HG03469 (cell line): ENCODE measurements around the gene RNF157.
A peak's percentile ranks its signal among the peaks of the same experiment; 100 is the strongest.
"Not testable (repeated sequence)": the region's sequence is repeated elsewhere in the genome, so short reads cannot be mapped to it uniquely, and the experiment has no call there.

ENCODE experiments used
- ATAC-seq: cut with Tn5 transposase; IDR thresholded peaks from one replicate; pipeline ENCODE4 v1.9.1; 2021; ENCODE audit warnings: mild to moderate bottlenecking, moderate library complexity, moderate number of reproducible peaks; ENCODE audit not compliant: unreplicated experiment

The RNF157 gene

DNA sequence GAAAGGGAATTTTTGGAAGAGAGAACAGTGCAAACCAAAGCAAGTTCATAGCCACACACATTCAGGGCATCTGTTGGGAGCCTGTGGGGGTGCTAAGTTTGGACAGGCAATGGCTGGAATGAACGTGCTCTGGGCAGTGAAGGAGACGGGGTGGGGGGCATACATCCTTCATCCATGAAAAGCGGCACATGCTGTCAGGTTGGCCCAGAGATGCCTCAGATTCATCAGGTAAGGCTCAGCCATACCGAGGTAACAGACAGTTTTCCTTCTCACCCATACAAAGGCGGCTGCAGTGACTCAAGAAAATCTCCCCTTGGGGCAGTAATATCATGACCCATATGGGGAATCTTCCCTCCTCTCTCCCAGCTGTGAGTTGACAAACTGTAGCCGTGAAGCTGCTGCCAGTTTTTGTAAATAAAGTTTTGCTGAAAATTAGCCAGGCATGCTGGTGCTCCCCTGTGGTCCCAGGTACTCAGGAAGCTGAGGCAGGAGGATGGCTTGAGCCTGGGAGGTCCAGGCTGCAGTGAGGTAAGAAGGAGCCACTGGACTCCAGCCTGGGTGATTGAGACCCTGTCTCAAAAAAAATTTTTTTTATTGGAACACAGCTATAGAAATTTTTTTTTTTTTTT, 15.6 kb upstream of the RNF157 start:
- ATAC-seq = no peak

DNA sequence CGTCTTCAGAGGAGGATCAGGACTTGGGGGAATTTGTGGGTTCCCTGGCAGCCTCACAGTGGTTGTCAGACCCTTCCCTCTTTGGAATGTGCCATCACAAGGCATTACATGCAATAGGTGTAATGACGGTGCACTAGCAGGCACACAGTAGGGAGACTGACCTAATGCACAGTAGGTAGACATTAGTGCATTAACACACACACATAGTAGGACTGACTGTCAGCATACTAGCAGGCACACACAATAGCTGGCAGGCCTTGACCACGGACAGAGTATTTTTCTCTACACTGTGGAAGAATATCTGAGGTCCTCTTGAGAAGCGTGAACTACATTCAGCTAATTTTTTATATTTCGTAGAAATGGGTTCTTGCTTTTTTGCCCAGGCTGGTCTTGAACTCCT, 14.0 kb upstream of the RNF157 start:
- no peak for ATAC-seq

DNA sequence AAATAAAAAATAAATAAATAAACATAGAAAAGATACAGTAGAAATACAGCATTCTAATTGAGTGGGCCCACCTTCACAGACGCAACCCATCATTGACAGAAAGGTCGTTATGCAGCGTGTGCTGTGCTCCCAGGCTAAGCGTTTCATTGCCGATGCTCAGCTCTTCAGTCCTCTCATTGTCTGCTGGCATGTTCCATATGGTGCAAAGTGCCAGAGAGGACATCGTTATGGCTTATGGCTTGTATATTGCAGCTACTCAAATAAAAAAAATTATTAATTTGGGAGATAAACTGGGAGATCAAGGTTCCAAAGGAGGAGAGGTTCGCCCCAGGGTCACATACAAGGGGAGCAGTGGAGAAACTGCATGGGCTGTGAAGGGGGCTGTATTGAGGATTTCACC, 13.5 kb upstream of the RNF157 start:
- no peak for ATAC-seq

DNA sequence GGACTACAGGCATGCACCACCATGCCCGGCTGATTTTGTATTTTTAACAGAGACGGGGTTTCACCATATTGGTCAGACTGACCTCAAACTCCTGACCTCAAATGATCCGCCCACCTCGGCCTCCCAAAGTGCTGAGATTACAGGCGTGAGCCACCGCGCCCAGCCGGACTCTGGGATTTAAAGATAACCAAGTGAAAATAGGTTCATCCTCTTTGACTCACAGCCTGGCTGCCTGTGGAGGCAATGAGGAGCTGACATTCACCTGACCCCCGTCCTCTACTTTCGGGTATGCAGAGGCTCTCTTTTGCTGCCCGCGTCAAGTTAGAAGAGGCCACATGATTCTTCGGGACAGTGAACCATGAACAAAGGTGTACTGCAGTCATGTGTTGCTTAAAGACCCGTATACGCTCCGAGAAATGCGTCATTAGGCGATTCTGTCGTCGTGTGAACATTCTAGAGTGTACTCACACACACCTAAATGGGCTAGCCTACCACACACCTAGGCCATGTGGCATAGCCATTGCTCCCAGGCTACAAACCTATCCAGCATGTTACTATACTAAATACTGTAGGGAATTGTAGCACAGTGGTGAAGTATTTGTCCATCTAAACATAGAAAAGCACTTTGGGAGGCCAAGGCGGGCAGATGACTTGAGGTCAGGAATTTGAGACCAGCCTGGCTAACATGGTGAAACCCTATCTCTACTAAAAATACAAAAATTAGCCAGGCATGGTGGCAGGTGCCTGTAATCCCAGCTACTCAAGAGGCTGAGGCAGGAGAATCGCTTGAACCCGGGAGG, 12.9 kb upstream of the RNF157 start:
- ATAC-seq = not testable (repeated sequence)

DNA sequence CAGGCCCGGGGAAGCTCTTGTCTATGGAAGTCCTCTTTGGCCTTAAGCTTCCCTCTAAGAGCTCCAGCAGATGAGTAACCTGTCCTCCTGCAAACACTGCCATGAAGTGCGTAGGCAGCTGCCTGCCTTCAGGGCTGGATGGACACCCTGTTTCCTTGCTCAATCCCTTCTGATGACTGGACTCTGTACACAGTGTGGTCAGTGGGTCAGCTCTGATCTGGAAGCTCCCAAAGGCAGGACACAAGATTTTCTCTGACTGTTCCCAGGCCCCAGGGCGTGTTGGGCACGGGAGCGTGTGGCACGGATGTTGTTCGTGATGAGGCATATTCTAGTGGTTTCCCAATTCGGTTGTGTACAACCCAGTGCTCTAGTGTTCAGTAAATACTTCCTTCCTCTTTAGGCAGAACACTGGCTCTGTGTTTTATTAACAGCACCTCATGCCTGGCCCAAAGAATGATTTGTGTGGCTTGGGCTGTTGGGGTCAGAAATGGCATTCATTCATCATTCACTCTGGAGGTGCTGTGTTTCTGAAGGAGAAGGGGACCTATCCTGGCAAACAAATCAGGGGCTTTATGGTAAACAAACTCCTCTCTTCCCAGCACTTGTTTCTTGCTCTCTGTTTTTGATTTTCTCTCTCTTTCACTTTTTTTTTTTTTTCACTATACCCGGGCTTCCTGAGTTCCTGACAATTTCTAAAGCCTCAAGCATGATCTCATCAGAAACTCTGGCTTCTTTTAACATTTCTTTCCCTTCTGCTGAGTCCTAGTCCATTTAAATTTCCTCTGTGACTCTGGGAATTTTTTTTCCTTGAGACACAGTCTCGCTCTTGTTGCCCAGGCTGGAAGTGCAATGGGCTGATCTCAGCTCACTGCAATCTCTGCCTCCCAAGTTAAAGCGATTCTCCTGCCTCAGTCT, 12.0 kb upstream of the RNF157 start:
- ATAC-seq = no peak

DNA sequence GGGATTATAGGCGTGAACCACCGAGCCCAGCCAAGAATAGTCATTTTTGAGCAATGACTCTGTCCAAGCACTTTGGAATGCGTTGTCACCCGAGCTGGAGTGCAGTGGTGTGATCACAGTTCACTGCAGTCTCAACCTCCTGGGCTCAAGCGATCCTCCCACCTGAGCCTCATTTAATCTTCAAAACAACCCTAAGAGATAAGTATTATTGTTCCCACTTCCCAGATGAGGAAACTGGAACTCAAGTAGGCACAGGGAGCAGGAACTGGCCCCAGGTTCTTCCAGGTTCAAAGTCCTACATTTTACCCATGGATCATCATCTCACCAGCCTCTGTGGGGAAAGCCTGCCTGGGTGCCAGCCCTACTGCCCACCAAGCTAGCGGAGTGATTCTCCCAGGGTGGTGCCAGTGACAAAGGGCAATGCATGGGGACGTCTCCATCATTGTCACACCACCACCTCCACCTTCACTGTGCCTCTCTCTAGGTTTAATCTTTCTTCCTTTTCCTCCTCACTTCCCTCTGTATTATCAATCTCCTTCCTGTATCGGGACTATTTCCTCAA, 11.3 kb upstream of the RNF157 start:
- no peak for ATAC-seq

DNA sequence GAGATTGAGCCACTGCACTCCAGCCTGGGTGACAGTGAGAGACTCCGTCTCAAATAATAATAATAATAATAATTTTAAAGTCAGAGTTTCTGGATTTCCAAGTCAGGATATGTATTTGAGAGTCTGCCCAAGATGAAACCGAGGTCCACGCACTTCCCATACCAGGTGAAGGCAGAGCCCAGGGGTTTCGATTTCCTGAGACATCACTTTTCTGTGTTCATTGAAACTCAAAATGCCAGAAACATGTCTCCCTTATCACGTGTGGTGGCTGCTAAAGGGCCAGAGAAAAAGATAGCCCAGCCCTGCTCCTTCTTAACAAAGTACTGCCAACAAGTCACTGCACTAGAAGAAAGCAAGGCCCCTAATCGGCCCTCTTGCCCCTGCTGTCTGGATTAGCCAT, 9.8 kb upstream of the RNF157 start:
- ATAC-seq = no peak

DNA sequence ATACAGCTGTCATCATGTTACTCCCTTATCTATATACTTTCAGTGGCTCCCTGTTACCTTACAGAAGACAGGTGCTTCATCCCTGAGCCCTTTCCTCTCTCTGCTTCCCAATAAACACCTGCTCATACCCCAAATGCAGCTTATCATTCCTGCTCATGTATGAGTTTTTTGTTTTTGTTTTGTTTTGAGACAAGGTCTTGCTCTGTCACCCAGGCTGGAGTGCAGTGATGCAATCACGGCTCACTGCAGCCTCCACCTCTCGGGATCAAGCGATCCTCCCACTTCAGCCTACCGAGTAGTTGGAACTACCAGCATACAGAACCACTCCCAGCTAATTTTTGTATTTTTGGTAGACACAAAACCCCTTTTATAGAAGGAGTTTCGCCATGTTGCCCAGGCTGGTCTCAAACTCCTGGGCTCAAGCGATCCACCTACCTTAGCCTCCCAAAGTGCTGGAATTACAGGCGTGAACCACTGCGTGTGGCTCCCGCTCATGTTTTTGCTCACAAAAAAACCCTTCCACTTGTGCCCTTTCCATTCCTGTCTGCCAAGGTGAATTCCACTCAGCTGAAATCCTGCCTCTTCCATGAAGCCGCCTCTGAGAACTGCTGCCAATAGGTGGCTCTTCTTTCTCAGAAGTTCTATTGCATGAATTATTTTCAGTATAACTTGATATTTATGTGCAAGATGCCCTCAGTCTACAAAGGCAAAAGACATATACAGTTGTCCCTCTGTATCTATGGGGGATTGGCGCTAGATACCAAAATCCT, 7.9 kb upstream of the RNF157 start:
- ATAC-seq = no peak

DNA sequence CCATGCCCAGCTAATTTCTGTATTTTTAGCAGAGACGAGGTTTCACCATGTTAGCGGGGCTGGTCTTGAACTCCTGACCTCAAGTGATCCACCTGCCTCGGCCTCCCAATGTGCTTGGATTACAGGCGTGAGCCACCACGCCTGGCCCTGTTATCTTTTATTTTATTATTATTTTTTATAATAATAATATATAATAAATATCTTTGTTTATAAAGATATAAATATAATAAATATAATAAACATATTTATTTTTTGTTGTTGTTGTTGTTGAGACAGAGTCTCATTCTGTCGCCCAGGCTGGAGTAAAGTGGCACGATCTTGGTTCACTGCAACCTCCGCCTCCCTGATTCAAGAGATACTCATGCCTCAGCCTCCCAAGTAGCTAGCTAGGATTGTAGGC, 7.0 kb upstream of the RNF157 start:
- no peak for ATAC-seq

DNA sequence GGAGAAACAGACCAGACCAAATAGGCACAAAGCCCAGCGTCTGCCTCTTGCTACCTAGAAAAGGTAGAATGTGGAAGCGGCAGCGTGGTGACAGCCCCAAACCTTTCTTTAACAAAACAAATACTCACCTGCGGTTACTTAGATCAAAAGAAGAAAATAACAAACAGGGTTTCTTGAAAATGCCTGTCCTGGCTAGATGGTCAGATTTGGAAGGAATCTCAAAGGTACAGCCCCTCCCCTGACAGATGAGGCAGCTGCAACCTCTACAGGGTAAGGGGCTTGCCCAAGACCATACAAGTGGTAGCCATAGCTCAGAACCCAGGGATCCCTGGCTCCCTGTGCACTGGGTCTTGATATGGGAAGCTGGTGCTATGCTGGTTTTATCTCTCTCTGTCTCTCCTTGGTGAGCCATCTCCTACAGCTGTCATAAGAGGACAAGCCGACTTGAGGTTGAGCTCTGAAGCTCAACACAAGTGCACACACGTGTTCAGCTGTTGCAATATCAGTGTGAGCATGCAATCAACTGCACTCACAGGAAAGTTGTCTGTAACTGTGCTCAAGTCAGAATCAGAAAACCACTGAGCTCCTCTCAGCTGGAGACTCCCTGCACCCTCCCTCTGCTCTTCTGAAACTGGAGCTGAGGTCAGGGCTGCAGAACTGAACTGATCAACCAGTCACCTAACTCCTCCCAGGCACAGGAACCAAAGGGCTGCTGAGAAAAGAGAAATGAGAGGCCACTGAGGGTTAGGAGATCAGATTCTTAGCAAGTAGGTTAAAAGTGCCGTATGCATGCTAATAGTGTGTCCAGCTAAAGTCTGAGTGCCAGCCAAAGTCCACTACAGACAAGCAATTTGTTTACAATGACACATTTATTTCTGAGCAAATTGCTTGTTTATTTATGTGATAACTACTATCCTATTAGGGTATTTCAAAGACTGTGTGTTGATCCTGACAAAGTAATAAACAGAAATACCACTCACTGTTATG, 6.1 kb upstream of the RNF157 start:
- peak; percentile 84 for ATAC-seq

DNA sequence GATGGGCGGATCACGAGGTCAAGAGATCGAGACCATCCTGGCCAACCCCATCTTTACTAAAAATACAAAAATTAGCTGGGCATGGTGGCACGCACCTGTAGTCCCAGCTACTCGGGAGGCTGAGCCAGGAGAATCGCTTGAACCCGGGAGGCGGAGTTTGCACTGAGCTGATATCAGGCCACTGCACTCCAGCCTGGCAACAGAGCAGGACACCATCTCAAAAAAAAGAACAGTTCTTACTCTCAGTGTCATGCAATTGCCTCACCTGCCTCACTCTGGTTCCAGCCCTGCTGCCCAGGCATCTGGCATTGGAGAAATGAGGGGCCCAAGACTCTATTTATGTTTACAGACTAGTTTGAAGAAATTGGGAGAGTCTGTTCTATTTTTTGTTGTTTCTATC, 4.4 kb upstream of the RNF157 start:
- not testable (repeated sequence) for ATAC-seq

DNA sequence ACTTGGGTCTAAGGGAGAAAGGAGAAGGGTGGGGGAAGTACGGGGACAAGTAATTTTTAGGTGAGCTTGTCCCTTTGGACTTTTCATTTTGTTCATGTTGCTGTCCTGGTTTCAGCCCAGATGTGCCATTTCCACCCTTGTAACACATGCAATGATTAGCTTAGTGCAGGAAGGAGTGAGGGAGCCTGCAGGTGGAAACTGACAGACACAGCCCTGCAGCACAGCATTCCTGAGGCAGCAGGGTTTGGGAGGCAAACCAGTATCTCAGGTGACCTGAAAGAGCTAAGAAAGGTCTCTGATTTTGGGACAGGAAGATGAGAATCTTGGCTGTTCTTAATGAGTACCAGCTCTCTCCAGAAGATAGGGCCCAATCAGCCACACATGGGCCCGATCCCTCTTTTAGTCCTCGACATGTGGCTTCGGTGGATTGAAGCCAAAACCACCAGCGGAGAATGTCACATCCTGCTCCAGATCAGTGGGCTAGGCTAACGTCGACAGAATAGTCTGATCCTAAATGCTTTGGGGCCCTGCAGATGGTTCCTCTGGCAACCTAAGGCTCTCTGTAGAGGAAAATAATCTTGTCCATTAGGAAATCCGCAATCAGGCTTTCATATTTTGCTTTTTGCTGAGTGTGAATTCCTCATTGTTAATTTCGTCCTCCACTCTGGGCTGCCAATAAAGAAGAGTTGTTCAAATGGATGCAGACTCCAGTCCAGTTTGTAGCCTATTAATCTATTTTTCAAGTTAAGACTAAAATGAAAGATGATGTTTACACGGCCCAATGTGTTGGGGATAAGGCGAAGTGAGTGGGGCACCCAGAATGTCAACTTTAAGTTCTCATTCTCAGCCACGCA, 3.8 kb upstream of the RNF157 start:
- ATAC-seq = no peak

DNA sequence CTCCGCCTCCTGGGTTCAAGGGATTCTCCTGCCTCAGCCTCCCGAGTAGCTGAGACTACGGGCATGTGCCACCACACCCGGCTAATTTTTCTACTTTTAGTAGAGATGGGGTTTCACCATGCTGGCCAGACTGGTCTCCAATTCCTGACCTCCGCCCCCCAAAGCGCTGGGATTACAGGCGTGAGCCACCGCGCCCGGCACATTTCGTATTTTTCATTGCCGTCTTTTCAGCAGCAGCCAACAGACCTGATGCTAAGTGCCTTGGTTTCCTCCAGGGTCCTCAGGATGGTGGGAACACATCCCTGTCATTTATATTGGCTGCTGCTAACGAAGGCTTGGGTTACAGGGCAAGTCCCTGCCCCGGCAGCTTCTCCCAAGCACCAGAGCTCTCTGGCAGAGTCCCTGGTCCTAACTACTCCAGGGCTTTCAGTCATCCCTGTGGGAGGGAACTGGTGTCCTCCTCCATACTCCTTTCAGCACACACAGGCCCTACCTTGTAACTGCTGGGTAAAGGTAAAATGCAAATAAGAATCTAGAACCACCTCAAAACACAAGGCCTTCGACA, 1.5 kb upstream of the RNF157 start:
- ATAC-seq = no peak

DNA sequence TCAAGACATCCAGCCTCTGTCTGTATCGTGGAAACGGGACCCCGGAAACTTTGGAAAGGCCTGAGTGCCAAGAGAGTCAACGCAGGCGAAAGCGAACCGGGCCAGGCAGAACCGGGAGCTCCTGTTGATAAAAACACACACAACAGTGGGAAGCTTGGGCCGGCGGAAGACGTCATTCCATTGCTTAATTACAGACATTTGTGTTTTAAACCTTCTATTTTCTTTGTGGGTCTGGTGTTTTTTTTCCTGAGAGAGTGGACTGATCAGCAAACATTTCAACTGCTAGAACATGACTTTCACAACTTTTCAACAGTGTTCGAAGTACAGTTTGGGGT, 878 bp upstream of the RNF157 start:
- no peak for ATAC-seq

DNA sequence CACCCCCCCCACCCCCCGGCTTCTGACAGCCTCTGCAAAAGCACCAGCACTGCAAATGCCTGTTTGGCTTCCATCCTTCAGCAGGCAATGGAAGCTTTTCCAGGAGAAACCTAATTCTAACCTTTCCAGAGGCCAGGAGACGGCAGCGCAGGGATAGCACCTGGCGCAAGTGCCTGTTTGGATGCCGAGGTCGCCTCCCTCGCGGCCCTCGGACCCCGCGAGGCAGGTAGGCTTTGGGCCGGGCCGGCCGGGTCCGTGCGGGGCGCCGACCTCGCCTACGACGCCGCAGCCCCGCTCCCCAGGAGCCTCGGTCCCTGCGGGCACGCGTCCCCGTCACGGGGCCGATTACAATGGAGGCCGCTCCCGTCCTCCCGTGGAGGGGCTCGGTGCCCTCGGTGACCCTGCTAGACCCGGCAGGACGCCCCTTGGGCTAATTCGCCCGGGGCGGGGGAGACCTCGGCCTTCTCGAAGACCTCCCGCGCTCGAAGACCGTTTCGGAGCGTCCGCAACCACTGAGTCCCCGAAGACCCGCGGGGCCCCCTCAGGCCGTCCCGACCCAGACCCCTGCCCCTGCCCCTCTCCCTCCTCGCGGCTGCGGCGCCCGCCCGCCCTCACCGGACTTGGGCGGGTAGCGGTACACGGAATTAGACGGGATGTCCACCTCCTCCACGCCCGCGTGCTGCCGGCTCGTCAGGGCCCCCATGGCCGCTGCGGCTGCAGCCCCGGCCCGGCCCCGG, 587 bp downstream of the RNF157 start:
- no peak for ATAC-seq

DNA sequence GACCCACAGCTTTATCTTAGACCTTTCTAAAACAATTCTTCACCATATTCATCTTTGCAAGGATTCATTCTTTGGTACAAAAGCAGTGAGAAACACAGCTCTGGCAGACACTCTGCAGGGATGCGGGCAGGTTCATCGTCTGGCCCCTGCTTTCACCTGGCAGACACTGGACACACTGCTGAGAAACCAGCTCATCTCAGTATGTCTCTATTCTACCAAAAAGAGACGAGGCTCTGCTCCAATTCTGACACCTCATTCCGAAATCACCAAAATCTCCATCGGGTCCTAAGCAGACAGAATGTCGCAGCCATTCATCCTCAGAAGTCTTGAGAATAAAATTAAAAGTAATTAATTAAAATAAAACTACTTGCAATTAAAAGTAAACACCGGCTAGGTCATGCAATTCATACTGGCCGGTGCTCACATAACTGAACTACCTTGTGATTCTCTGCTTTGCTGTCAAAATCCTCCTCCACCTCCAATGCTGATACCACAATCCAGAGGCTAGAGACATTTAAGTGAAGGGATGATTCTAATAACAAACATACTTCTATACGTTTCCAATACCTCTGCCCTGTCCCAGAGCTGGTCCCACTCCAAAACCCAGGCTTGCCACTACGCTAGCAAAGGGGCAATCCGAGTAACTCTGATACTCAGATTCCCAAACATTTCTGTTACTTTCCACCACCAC, 1.3 kb downstream of the RNF157 start:
- ATAC-seq = no peak

DNA sequence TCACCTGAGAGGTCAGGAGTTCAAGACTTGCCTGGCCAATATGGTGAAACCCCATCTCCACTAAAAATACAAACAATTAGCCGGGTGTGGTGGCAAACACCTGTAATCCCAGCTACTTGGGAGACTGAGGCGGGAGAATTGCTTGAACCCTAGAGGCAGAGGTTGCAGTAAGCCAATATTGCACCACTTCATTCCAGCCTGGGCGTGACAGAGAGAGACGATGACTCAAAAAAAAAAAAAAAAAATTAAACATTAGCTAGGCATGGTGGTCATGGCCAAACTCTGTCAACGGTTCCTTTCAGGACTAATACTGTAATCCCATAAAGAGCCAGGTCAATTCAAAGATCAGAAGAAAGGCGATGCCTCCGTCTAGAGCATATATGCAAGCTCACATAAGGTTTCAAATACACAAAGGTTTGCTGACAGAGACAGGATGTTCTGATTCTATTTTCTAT, 2.4 kb downstream of the RNF157 start:
- ATAC-seq = no peak
